Measurements from ENCODE around the gene MCRS1.
"Not testable (repeated sequence)": the region's sequence is repeated elsewhere in the genome, so short reads cannot be mapped to it uniquely, and the experiment has no call there.

Gene MCRS1

GRCh38 chr12:49509681-49510080 lies 58.3 kb downstream of the MCRS1 start:
- not testable (repeated sequence) for DNase-seq
